Neuronal stem cell (in vitro differentiated cells): ENCODE results near the gene APOBEC2.
A peak's percentile ranks its signal among the peaks of the same experiment; 100 is the strongest.

Experiments
- DNase-seq: peaks from one replicate; pipeline ENCODE4 v3.0.0-alpha.2; 2013; ENCODE audit warnings: low spot score
- H2AFZ ChIP-seq: one replicate; pipeline ENCODE4 v1.6.1; 2013; ENCODE audit warnings: mild to moderate bottlenecking, low read length, inconsistent platforms
- H2AK5ac ChIP-seq: 2 replicates; pipeline ENCODE4 v1.6.1; 2013; ENCODE audit warnings: low read depth, mild to moderate bottlenecking, inconsistent platforms, low read length, moderate library complexity, mixed read lengths
- H2BK120ac ChIP-seq: 2 replicates; pipeline ENCODE4 v1.6.1; 2013; ENCODE audit warnings: low read depth, mild to moderate bottlenecking, inconsistent platforms, low read length, moderate library complexity, mixed read lengths
- H2BK12ac ChIP-seq: one replicate; pipeline ENCODE4 v1.6.1; 2013; ENCODE audit warnings: low read length, inconsistent platforms
- H2BK15ac ChIP-seq: 2 replicates; pipeline ENCODE4 v1.6.1; 2013; ENCODE audit warnings: mild to moderate bottlenecking, low read length, inconsistent platforms, mixed read lengths
- H2BK5ac ChIP-seq: one replicate; pipeline ENCODE4 v1.6.1; 2013; ENCODE audit warnings: inconsistent platforms, mild to moderate bottlenecking, low read length, moderate library complexity
- H3K14ac ChIP-seq: one replicate; pipeline ENCODE4 v1.6.1; 2013; ENCODE audit warnings: low read length, inconsistent platforms
- H3K18ac ChIP-seq: 2 replicates; pipeline ENCODE4 v1.6.1; 2013; ENCODE audit warnings: low read length, inconsistent platforms
- H3K23ac ChIP-seq: 2 replicates; pipeline ENCODE4 v1.6.1; 2013; ENCODE audit warnings: low read depth, mild to moderate bottlenecking, mixed read lengths, low read length, inconsistent platforms; ENCODE audit not compliant: poor library complexity
- H3K27ac ChIP-seq: replicated peaks from 3 replicates; pipeline ENCODE4 v1.5.1; 2013; ENCODE audit warnings: low read length, inconsistent platforms
- H3K27me3 ChIP-seq, 3 experiments: 2 replicates each; pipeline ENCODE4 v1.6.1; 2013; ENCODE audit warnings: low read length in 3 of 3, mild to moderate bottlenecking in 2 of 3, inconsistent platforms in 1 of 3, low read depth in 1 of 3, mixed read lengths in 1 of 3, moderate library complexity in 1 of 3; ENCODE audit not compliant: control insufficient read depth in 3 of 3, insufficient read depth in 3 of 3
- H3K36me3 ChIP-seq, 2 donors: replicated peaks in 1 of 2; 2 replicates each; pipeline ENCODE4 v1.6.1; 2013; ENCODE audit warnings: low read length in 2 of 2; ENCODE audit not compliant: control insufficient read depth in 2 of 2, insufficient read depth in 2 of 2
- H3K4ac ChIP-seq: 2 replicates; pipeline ENCODE4 v1.6.1; 2013; ENCODE audit warnings: inconsistent platforms, mild to moderate bottlenecking, low read length, moderate library complexity
- H3K4me1 ChIP-seq, 2 donors: 1 replicate in 1 of 2; 2 replicates in 1 of 2; pipeline ENCODE4 v1.6.1; 2013; ENCODE audit warnings: low read length in 2 of 2, low read depth in 1 of 2; ENCODE audit not compliant: control insufficient read depth in 2 of 2, insufficient read depth in 1 of 2
- H3K4me2 ChIP-seq: one replicate; pipeline ENCODE4 v1.6.1; 2013; ENCODE audit warnings: mild to moderate bottlenecking, low read length, inconsistent platforms; ENCODE audit not compliant: insufficient read depth, poor library complexity, severe bottlenecking
- H3K4me3 ChIP-seq, 2 donors: 2 replicates each; pipeline ENCODE4 v1.5.1; 2013; ENCODE audit warnings: low read length in 2 of 2, mild to moderate bottlenecking in 2 of 2, inconsistent platforms in 1 of 2, moderate library complexity in 1 of 2
- H3K79me1 ChIP-seq: one replicate; pipeline ENCODE4 v1.6.1; 2013; ENCODE audit warnings: low read depth, mild to moderate bottlenecking, inconsistent platforms, low read length, moderate library complexity
- H3K9ac ChIP-seq: one replicate; pipeline ENCODE4 v1.6.1; 2013; ENCODE audit warnings: mild to moderate bottlenecking, low read depth, low read length, inconsistent platforms; ENCODE audit not compliant: poor library complexity
- H3K9me3 ChIP-seq, 2 donors: replicated peaks in 1 of 2; 2 replicates each; pipeline versions ENCODE3 to v1.6.1; 2013; ENCODE audit warnings: low read length in 2 of 2, mild to moderate bottlenecking in 2 of 2, inconsistent platforms in 1 of 2, low read depth in 1 of 2, mixed read lengths in 1 of 2, moderate library complexity in 1 of 2; ENCODE audit not compliant: control insufficient read depth in 2 of 2, insufficient read depth in 1 of 2
- H4K8ac ChIP-seq: one replicate; pipeline ENCODE4 v1.6.1; 2013; ENCODE audit warnings: low read depth, mild to moderate bottlenecking, inconsistent platforms, low read length, moderate library complexity
- H4K91ac ChIP-seq: one replicate; pipeline ENCODE4 v1.6.1; 2013; ENCODE audit warnings: low read length, low read depth, mild to moderate bottlenecking, inconsistent platforms; ENCODE audit not compliant: poor library complexity
- WGBS, 2 donors: extraction: QIAGEN DNeasy Blood & Tissue Kit; methylation state at CpG; one replicate each; pipeline ENCODE4 v1.1.7; 2013; ENCODE audit warnings: missing lambda C conversion rate in 2 of 2, mixed read lengths in 1 of 2; ENCODE audit not compliant: insufficient read length in 2 of 2, insufficient replicate concordance in 1 of 2; ENCODE audit errors: extremely low coverage in 2 of 2; 5-methylcytosine and 5-hydroxymethylcytosine counted together

The APOBEC2 gene

GRCh38 chr6:41045664-41046063 lies 7.3 kb upstream of the APOBEC2 start:
- Histone ChIP-seq H2BK120ac (no peak overlapping the region), H3K14ac (no peak overlapping the region), H2AK5ac (no peak overlapping the region), H3K9me3 (no peaks in the 10 kb centered on the region), H3K23ac (no peak overlapping the region), H4K91ac (no peak overlapping the region), H3K27ac (no peak overlapping the region), H3K4ac (no peak overlapping the region), H3K4me2 (no peak overlapping the region), H3K4me1 (peaks cover 0 to 2% of the 10 kb centered on the region in 2 donors), H3K36me3 (no peaks in the 10 kb centered on the region), H3K4me3 (no peak overlapping the region), H2AFZ (no peak overlapping the region), H4K8ac (no peak overlapping the region), H3K18ac (no peak overlapping the region), H2BK12ac (no peak overlapping the region), H3K27me3 (no peaks in the 10 kb centered on the region), H3K9ac (no peak overlapping the region), H2BK15ac (no peak overlapping the region), H3K79me1 (no peaks in the 10 kb centered on the region), H2BK5ac (no peak overlapping the region)
- no CpG with 5 or more reads among the region's 5 CpGs for WGBS, 2 donors
- no peak for DNase-seq

- H3K14ac ChIP-seq = no peak overlapping the region
- no peak overlapping the region for H3K4ac ChIP-seq
- H3K9me3 ChIP-seq = no peaks in the 10 kb centered on the region
- no peaks in the 10 kb centered on the region for H3K27me3 ChIP-seq
- H3K23ac ChIP-seq = no peak overlapping the region
- no peak overlapping the region for H2BK12ac ChIP-seq
- no peak overlapping the region for H2BK5ac ChIP-seq
- no peak for DNase-seq
- no peak overlapping the region for H3K9ac ChIP-seq
- no peak overlapping the region for H2BK15ac ChIP-seq
- H2BK120ac ChIP-seq = no peak overlapping the region
- no peak overlapping the region for H2AFZ ChIP-seq
- H4K8ac ChIP-seq = no peak overlapping the region
- no peaks in the 10 kb centered on the region for H3K79me1 ChIP-seq
- H3K4me3 ChIP-seq = no peak overlapping the region
- H3K18ac ChIP-seq = no peak overlapping the region
- no peak overlapping the region for H3K4me2 ChIP-seq
- no peak overlapping the region for H3K27ac ChIP-seq
- H2AK5ac ChIP-seq = no peak overlapping the region
- H3K4me1 ChIP-seq = peaks cover 0 to 2% of the 10 kb centered on the region in 2 donors
- no peaks in the 10 kb centered on the region for H3K36me3 ChIP-seq
- H4K91ac ChIP-seq = no peak overlapping the region
- no CpG with 5 or more reads among the region's 1 CpG for WGBS, 2 donors
These were observed 6.9 kb upstream of the APOBEC2 start for GRCh38 chr6:41046084-41046483.

GRCh38 chr6:41047306-41047705 lies 5.7 kb upstream of the APOBEC2 start:
- Histone ChIP-seq H3K4me2 (no peak overlapping the region), H3K27me3 (no peaks in the 10 kb centered on the region), H3K14ac (no peak overlapping the region), H4K91ac (no peak overlapping the region), H2BK15ac (no peak overlapping the region), H3K36me3 (no peaks in the 10 kb centered on the region), H3K9me3 (no peaks in the 10 kb centered on the region), H2BK120ac (no peak overlapping the region), H3K79me1 (no peaks in the 10 kb centered on the region), H3K27ac (no peak overlapping the region), H3K9ac (no peak overlapping the region), H2AK5ac (no peak overlapping the region), H3K4me3 (no peak overlapping the region), H2BK12ac (no peak overlapping the region), H3K23ac (no peak overlapping the region), H3K18ac (no peak overlapping the region), H3K4ac (no peak overlapping the region), H2AFZ (no peak overlapping the region), H2BK5ac (no peak overlapping the region), H4K8ac (no peak overlapping the region), H3K4me1 (peaks cover 2 to 4% of the 10 kb centered on the region in 2 donors)
- DNase-seq = no peak
- no CpG with 5 or more reads among the region's 2 CpGs for WGBS, 2 donors

- Histone ChIP-seq H2BK5ac (no peak overlapping the region), H3K4ac (no peak overlapping the region), H3K4me3 (no peak overlapping the region), H3K27ac (no peak overlapping the region), H4K91ac (no peak overlapping the region), H3K27me3 (no peaks in the 10 kb centered on the region), H3K18ac (no peak overlapping the region), H4K8ac (no peak overlapping the region), H3K79me1 (no peaks in the 10 kb centered on the region), H3K23ac (peak overlapping the region; percentile 34), H3K4me1 (peaks cover 2 to 4% of the 10 kb centered on the region in 2 donors), H3K14ac (no peak overlapping the region), H2BK120ac (no peak overlapping the region), H3K4me2 (no peak overlapping the region), H2AK5ac (no peak overlapping the region), H3K9ac (no peak overlapping the region), H2BK15ac (no peak overlapping the region), H2BK12ac (no peak overlapping the region), H3K36me3 (no peaks in the 10 kb centered on the region), H2AFZ (no peak overlapping the region), H3K9me3 (no peaks in the 10 kb centered on the region)
- DNase-seq = no peak
- WGBS, 2 donors = no CpG with 5 or more reads among the region's 9 CpGs
These were observed 5.0 kb upstream of the APOBEC2 start for GRCh38 chr6:41047745-41048732.
